Stimulated activated CD8-positive, alpha-beta memory T cell treated with anti-CD3 and anti-CD28 coated beads, Interleukin-15, amount 100 ng/mL, for 24 hours (primary cell): Measurements from ENCODE around the gene AMIGO3.

ENCODE experiments used
- DNase-seq: peaks from one replicate; pipeline ENCODE4 v3.0.0-alpha.2; 2020; ENCODE audit warnings: low read depth

AMIGO3 gene

DNA sequence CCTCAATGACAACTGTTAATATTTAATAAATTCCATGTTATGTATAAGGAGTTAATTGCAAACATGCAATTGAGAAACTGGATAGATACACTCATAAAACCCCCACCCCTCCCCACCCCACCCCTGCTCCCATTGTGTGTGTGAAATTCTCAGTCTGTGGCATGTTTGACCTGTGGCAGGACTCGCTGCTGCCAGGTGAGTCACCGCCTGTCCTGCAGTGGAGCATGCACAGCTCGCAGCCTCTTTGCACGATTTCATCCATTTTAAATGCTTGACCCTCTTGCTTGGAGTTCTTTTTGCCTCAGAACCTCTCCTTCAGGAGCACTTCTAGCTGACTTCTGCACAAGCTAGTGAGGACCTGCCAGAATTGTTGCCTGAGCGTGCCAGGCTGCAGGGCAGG, 50.6 kb downstream of the AMIGO3 start:
- DNase-seq: no peak

DNA sequence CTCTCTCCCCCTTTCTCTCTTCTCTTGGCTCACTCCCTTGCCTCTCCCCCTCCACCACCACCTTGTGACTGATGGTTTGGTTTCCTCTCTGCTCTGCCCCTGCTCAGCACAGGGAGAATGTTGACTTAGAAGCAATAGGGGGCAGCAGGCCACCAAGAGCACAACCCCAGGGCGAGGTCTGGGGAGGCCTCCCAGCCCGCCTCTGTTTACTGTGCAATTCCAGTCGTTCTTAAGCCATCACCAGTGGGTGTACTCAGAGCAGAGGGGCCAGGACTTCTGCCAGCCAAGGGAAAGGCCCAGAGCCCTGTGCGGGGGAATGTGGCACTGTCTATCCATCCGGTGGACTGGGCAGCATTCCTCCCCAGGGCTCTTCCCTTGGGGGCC, 51.1 kb downstream of the AMIGO3 start:
- DNase-seq: no peak

DNA sequence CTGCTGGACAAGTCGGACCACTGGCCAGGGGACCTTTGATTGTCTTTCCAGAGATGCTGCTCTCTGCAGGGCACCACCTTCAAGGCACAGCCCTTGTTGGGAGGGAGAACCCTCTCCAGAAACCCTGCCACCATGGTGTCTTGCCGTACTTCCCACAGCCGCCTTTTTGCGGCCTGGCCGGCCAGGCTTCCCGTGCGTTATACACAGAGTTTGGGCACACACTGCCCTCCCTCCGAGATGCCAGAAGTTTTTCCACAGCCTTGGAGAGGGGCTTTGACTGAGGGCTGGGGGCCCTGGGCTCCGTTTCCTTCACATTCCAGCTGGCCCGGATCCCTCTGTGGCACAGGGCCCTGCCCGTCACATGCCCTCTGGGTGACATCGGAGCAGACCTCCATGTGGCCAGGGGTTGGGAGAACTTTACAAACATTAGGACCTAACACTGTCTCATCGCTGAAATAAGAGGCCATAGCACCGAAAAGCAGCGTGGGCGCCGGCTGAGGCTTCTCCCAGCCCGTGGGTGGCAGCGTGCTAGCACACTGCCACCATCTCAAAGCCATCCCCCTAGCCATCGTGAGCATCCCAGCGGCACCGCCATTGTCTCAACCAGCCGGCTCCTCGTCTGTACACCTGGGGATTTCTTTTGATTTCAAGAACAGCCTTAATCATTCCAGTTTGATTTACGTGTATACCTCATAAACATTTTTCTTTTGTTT, 51.6 kb downstream of the AMIGO3 start:
- DNase-seq: no peak
